HEK293 (cell line): Measurements from ENCODE around the gene ZDHHC6.

ENCODE experiments used
- HOXC10 ChIP-seq: sonication (generic); formaldehyde crosslinking; IDR thresholded peaks from 2 replicates; pipeline ENCODE4 v1.8.1; 2023; ENCODE audit warnings: mild to moderate bottlenecking, missing genetic modification reagents
- MEIS1 ChIP-seq: sonication (generic); formaldehyde crosslinking; IDR thresholded peaks from 2 replicates; pipeline ENCODE4 v1.8.1; 2022; ENCODE audit warnings: missing genetic modification reagents, mild to moderate bottlenecking, borderline replicate concordance
- MZF1 ChIP-seq: fragments of 450-650 bp; formaldehyde crosslinking; IDR thresholded peaks from 2 replicates; pipeline ENCODE4 v1.5.1; 2017; ENCODE audit warnings: missing biosample characterization, missing genetic modification characterization, borderline replicate concordance
- ZEB2 ChIP-seq: fragments of 450-650 bp; formaldehyde crosslinking; IDR thresholded peaks from 2 replicates; pipeline ENCODE4 v1.5.1; 2016; ENCODE audit warnings: missing biosample characterization, missing genetic modification characterization
- ZFHX2 ChIP-seq: fragments of 450-650 bp; formaldehyde crosslinking; conservative IDR thresholded peaks from 2 replicates; pipeline ENCODE4 v1.5.1; 2016; ENCODE audit warnings: missing biosample characterization, missing genetic modification characterization
- ZFP69B ChIP-seq: fragments of 450-650 bp; formaldehyde crosslinking; IDR thresholded peaks from 2 replicates; pipeline ENCODE4 v1.5.1; 2016; ENCODE audit warnings: missing biosample characterization, missing genetic modification characterization
- ZNF174 ChIP-seq: fragments of 450-650 bp; formaldehyde crosslinking; IDR thresholded peaks from 2 replicates; pipeline ENCODE4 v1.5.0; 2017; ENCODE audit warnings: missing biosample characterization, mild to moderate bottlenecking, missing genetic modification characterization
- ZNF19 ChIP-seq: fragments of 450-650 bp; formaldehyde crosslinking; IDR thresholded peaks from 2 replicates; pipeline ENCODE4; 2016; ENCODE audit warnings: missing biosample characterization, missing genetic modification characterization, low read depth
- ZNF2 ChIP-seq: fragments of 450-650 bp; formaldehyde crosslinking; IDR thresholded peaks from 2 replicates; pipeline ENCODE4 v1.5.1; 2016; ENCODE audit warnings: missing biosample characterization, missing genetic modification characterization
- ZNF302 ChIP-seq: fragments of 450-650 bp; formaldehyde crosslinking; IDR thresholded peaks from 2 replicates; pipeline ENCODE4 v1.5.1; 2016; ENCODE audit warnings: missing biosample characterization, missing genetic modification characterization, low read depth
- ZNF335 ChIP-seq: fragments of 450-650 bp; formaldehyde crosslinking; conservative IDR thresholded peaks from 2 replicates; pipeline ENCODE4 v1.5.1; 2016; ENCODE audit warnings: missing biosample characterization, missing genetic modification characterization
- ZNF354C ChIP-seq: fragments of 450-650 bp; formaldehyde crosslinking; IDR thresholded peaks from 2 replicates; pipeline ENCODE4 v1.5.1; 2016; ENCODE audit warnings: missing biosample characterization, missing genetic modification characterization, low read depth, borderline replicate concordance
- ZNF394 ChIP-seq: fragments of 450-650 bp; formaldehyde crosslinking; IDR thresholded peaks from 2 replicates; pipeline ENCODE4 v1.5.1; 2016; ENCODE audit warnings: missing biosample characterization, missing genetic modification characterization, mild to moderate bottlenecking, moderate library complexity, borderline replicate concordance
- ZNF404 ChIP-seq: fragments of 450-650 bp; formaldehyde crosslinking; IDR thresholded peaks from 2 replicates; pipeline ENCODE4 v1.5.1; 2017; ENCODE audit warnings: missing biosample characterization, missing genetic modification characterization
- ZNF426 ChIP-seq: fragments of 450-650 bp; formaldehyde crosslinking; IDR thresholded peaks from 2 replicates; pipeline ENCODE4 v1.5.1; 2017; ENCODE audit warnings: missing biosample characterization, missing genetic modification characterization, mild to moderate bottlenecking, inconsistent platforms, moderate library complexity
- ZNF510 ChIP-seq: fragments of 450-650 bp; formaldehyde crosslinking; IDR thresholded peaks from 2 replicates; pipeline ENCODE4 v1.5.1; 2018; ENCODE audit warnings: mild to moderate bottlenecking, missing genetic modification characterization, missing biosample characterization; ENCODE audit not compliant: insufficient replicate concordance
- ZNF629 ChIP-seq: fragments of 450-650 bp; formaldehyde crosslinking; IDR thresholded peaks from 2 replicates; pipeline ENCODE4 v1.5.1; 2017; ENCODE audit warnings: missing biosample characterization, missing genetic modification characterization
- ZNF830 ChIP-seq: fragments of 450-650 bp; IDR thresholded peaks from 2 replicates; pipeline ENCODE4 v1.5.0; 2018; ENCODE audit warnings: missing biosample characterization, missing genetic modification characterization, low read depth, mild to moderate bottlenecking, moderate library complexity
- TF ChIP-seq, protein P1 (sequence below): fragments of 450-650 bp; formaldehyde crosslinking; IDR thresholded peaks from 2 replicates; pipeline ENCODE4 v1.5.1; 2017; ENCODE audit warnings: missing biosample characterization, missing genetic modification characterization
- TF ChIP-seq, protein P2 (sequence below): fragments of 450-650 bp; formaldehyde crosslinking; IDR thresholded peaks from 2 replicates; pipeline ENCODE4 v1.5.1; 2016; ENCODE audit warnings: missing biosample characterization, missing genetic modification characterization
- TF ChIP-seq, protein P3 (sequence below): fragments of 450-650 bp; formaldehyde crosslinking; IDR thresholded peaks from 2 replicates; pipeline ENCODE4 v1.5.1; 2016; ENCODE audit warnings: missing biosample characterization, missing genetic modification characterization
- TF ChIP-seq, protein P4 (sequence below): fragments of 450-650 bp; formaldehyde crosslinking; IDR thresholded peaks from 2 replicates; pipeline ENCODE4 v1.5.1; 2017; ENCODE audit warnings: missing biosample characterization, missing genetic modification characterization

The ZDHHC6 gene

GRCh38 chr10:112446055-112446854 is 459 bp downstream of the ZDHHC6 start (continued):
- no peak for TF ChIP-seq ZNF2 (tag by site-specific recombination)
- no peak for TF ChIP-seq ZNF404 (tag by site-specific recombination)
- TF ChIP-seq ZEB2 (tag by site-specific recombination), result no peak
- TF ChIP-seq ZNF354C, result no peak
- peak; percentile 14; the same call in 1 of the 2 replicates for TF ChIP-seq MZF1 (tag by site-specific recombination)
- TF ChIP-seq ZNF830 (tag by site-specific recombination), result no peak
- no peak for TF ChIP-seq ZNF19 (tag by site-specific recombination)
- TF ChIP-seq ZNF426 (tag by site-specific recombination), result no peak
- TF ChIP-seq, protein P1, sequence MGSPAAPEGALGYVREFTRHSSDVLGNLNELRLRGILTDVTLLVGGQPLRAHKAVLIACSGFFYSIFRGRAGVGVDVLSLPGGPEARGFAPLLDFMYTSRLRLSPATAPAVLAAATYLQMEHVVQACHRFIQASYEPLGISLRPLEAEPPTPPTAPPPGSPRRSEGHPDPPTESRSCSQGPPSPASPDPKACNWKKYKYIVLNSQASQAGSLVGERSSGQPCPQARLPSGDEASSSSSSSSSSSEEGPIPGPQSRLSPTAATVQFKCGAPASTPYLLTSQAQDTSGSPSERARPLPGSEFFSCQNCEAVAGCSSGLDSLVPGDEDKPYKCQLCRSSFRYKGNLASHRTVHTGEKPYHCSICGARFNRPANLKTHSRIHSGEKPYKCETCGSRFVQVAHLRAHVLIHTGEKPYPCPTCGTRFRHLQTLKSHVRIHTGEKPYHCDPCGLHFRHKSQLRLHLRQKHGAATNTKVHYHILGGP (tag by site-specific recombination), result no peak
- TF ChIP-seq ZNF394 (tag by site-specific recombination), result no peak
- TF ChIP-seq ZFHX2 (tag by site-specific recombination), result no peak
- TF ChIP-seq, protein P2, sequence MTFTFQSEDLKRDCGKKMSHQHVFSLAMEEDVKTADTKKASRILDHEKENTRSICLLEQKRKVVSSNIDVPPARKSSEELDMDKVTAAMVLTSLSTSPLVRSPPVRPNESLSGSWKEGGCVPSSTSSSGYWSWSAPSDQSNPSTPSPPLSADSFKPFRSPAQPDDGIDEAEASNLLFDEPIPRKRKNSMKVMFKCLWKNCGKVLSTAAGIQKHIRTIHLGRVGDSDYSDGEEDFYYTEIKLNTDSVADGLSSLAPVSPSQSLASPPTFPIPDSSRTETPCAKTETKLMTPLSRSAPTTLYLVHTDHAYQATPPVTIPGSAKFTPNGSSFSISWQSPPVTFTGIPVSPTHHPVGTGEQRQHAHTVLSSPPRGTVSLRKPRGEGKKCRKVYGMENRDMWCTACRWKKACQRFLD (tag by site-specific recombination), result no peak
- TF ChIP-seq ZNF510 (tag by site-specific recombination), result no peak
- TF ChIP-seq ZFP69B, result no peak
- no peak for TF ChIP-seq ZNF174 (tag by site-specific recombination)
- TF ChIP-seq HOXC10, result no peak
- TF ChIP-seq, protein P3, sequence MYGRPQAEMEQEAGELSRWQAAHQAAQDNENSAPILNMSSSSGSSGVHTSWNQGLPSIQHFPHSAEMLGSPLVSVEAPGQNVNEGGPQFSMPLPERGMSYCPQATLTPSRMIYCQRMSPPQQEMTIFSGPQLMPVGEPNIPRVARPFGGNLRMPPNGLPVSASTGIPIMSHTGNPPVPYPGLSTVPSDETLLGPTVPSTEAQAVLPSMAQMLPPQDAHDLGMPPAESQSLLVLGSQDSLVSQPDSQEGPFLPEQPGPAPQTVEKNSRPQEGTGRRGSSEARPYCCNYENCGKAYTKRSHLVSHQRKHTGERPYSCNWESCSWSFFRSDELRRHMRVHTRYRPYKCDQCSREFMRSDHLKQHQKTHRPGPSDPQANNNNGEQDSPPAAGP (tag by site-specific recombination), result no peak
- TF ChIP-seq ZNF629 (tag by site-specific recombination), result no peak
- no peak for TF ChIP-seq MEIS1 (CRISPR knock-in tag)
- TF ChIP-seq, protein P4, sequence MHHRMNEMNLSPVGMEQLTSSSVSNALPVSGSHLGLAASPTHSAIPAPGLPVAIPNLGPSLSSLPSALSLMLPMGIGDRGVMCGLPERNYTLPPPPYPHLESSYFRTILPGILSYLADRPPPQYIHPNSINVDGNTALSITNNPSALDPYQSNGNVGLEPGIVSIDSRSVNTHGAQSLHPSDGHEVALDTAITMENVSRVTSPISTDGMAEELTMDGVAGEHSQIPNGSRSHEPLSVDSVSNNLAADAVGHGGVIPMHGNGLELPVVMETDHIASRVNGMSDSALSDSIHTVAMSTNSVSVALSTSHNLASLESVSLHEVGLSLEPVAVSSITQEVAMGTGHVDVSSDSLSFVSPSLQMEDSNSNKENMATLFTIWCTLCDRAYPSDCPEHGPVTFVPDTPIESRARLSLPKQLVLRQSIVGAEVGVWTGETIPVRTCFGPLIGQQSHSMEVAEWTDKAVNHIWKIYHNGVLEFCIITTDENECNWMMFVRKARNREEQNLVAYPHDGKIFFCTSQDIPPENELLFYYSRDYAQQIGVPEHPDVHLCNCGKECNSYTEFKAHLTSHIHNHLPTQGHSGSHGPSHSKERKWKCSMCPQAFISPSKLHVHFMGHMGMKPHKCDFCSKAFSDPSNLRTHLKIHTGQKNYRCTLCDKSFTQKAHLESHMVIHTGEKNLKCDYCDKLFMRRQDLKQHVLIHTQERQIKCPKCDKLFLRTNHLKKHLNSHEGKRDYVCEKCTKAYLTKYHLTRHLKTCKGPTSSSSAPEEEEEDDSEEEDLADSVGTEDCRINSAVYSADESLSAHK (tag by site-specific recombination), result no peak
- TF ChIP-seq ZNF335, result peak; percentile 89
- TF ChIP-seq ZNF302 (tag by site-specific recombination), result no peak
